ENCODE results near the gene INTS2. TPM values are rescaled to one million over a fixed set of nuclear protein-coding genes. Genes with fewer than 3 reads are reported as not detected.

INTS2 gene
- total RNA-seq, 1 experiment from 2014 or later = 11.8 TPM

GRCh38 chr17:61970030-61970429 is 42.2 kb upstream of the INTS2 start:
- H3K9me3 Mint-ChIP-seq (ENCODE audit: unreplicated experiment) = no peaks in the 10 kb centered on the region
- H3K36me3 Mint-ChIP-seq (ENCODE audit: insufficient read depth, unreplicated experiment) = peaks cover 67% of the 10 kb centered on the region
- ChIA-PET POLR2A (no interaction called here), CTCF (interaction anchor here (1.7 kb wide), 1 partner anchor 17 kb away, joined by 4 read pairs; no protein-coding TSS in a partner anchor)
- no peak overlapping the region for H3K4me3 Mint-ChIP-seq (ENCODE audit: unreplicated experiment)
- no peak for TF ChIP-seq CTCF (IDR thresholded peaks at IDR 0.05; ENCODE audit: unreplicated experiment)
- BruUV-seq (replicated peaks) = no TSS peak
- no peaks in the 10 kb centered on the region for H3K4me1 Mint-ChIP-seq (ENCODE audit: insufficient read depth, unreplicated experiment)
- intact Hi-C loops (cut with micrococcal nuclease) = no loop called here
- no peak overlapping the region for H3K27ac Mint-ChIP-seq (ENCODE audit: low read depth, unreplicated experiment)
- H3K27me3 Mint-ChIP-seq (ENCODE audit: insufficient read depth, unreplicated experiment) = no peaks in the 10 kb centered on the region
- no peak for DNase-seq (ENCODE audit: unreplicated experiment)

- no peak for DNase-seq (ENCODE audit: unreplicated experiment)
- H3K4me3 Mint-ChIP-seq (ENCODE audit: unreplicated experiment) = no peak overlapping the region
- intact Hi-C loops (cut with micrococcal nuclease) = no loop called here
- TF ChIP-seq CTCF (IDR thresholded peaks at IDR 0.05; ENCODE audit: unreplicated experiment) = no peak
- ChIA-PET POLR2A (interaction anchor here (0.6 kb wide), 1 partner anchor 9 kb away, joined by 3 read pairs; no protein-coding TSS in a partner anchor), CTCF (interaction anchor here (0.6 kb wide), 1 partner anchor 12 kb away, joined by 3 read pairs; no protein-coding TSS in a partner anchor)
- BruUV-seq (replicated peaks) = no TSS peak
- no peaks in the 10 kb centered on the region for H3K4me1 Mint-ChIP-seq (ENCODE audit: insufficient read depth, unreplicated experiment)
- no peak overlapping the region for H3K27ac Mint-ChIP-seq (ENCODE audit: low read depth, unreplicated experiment)
- H3K36me3 Mint-ChIP-seq (ENCODE audit: insufficient read depth, unreplicated experiment) = peaks cover 66% of the 10 kb centered on the region
- H3K27me3 Mint-ChIP-seq (ENCODE audit: insufficient read depth, unreplicated experiment) = no peaks in the 10 kb centered on the region
- no peaks in the 10 kb centered on the region for H3K9me3 Mint-ChIP-seq (ENCODE audit: unreplicated experiment)
These were observed 41.0 kb upstream of the INTS2 start for GRCh38 chr17:61968757-61969156.

GRCh38 chr17:61967729-61968128 is 39.9 kb upstream of the INTS2 start:
- Mint-ChIP-seq H3K27me3 (ENCODE audit: insufficient read depth, unreplicated experiment) (no peaks in the 10 kb centered on the region), H3K36me3 (ENCODE audit: insufficient read depth, unreplicated experiment) (peaks cover 70% of the 10 kb centered on the region), H3K27ac (ENCODE audit: low read depth, unreplicated experiment) (no peak overlapping the region), H3K4me1 (ENCODE audit: insufficient read depth, unreplicated experiment) (no peaks in the 10 kb centered on the region), H3K4me3 (ENCODE audit: unreplicated experiment) (no peak overlapping the region), H3K9me3 (ENCODE audit: unreplicated experiment) (no peaks in the 10 kb centered on the region)
- ChIA-PET POLR2A (interaction anchor here (1.1 kb wide), 1 partner anchor 63 kb away, joined by 3 read pairs; no protein-coding TSS in a partner anchor), CTCF (interaction anchor here (0.8 kb wide), 1 partner anchor 63 kb away, joined by 3 read pairs; no protein-coding TSS in a partner anchor)
- no peak for TF ChIP-seq CTCF (IDR thresholded peaks at IDR 0.05; ENCODE audit: unreplicated experiment)
- no TSS peak for BruUV-seq (replicated peaks)
- intact Hi-C loops (cut with micrococcal nuclease) = no loop called here
- DNase-seq (ENCODE audit: unreplicated experiment) = no peak

GRCh38 chr17:61966191-61966590 is 38.4 kb upstream of the INTS2 start:
- ChIA-PET POLR2A (no interaction called here), CTCF (no interaction called here)
- Mint-ChIP-seq H3K27me3 (ENCODE audit: insufficient read depth, unreplicated experiment) (no peaks in the 10 kb centered on the region), H3K27ac (ENCODE audit: low read depth, unreplicated experiment) (no peak overlapping the region), H3K4me3 (ENCODE audit: unreplicated experiment) (no peak overlapping the region), H3K9me3 (ENCODE audit: unreplicated experiment) (no peaks in the 10 kb centered on the region), H3K36me3 (ENCODE audit: insufficient read depth, unreplicated experiment) (peaks cover 65% of the 10 kb centered on the region), H3K4me1 (ENCODE audit: insufficient read depth, unreplicated experiment) (no peaks in the 10 kb centered on the region)
- no peak for TF ChIP-seq CTCF (IDR thresholded peaks at IDR 0.05; ENCODE audit: unreplicated experiment)
- no TSS peak for BruUV-seq (replicated peaks)
- intact Hi-C loops (cut with micrococcal nuclease) = no loop called here
- DNase-seq (ENCODE audit: unreplicated experiment) = no peak
